K562 (cell line): ENCODE measurements around the gene ZNF774.

Experiments
- CBFB ChIP-seq: sonication (generic); formaldehyde crosslinking; IDR thresholded peaks from 2 replicates; pipeline ENCODE4 v1.4.0; 2020; ENCODE audit warnings: mild to moderate bottlenecking, missing genetic modification reagents
- ZNF57 ChIP-seq: fragments of 450-650 bp; formaldehyde crosslinking; IDR thresholded peaks from 2 replicates; pipeline ENCODE4 v1.4.0; 2020; ENCODE audit warnings: mild to moderate bottlenecking, moderate library complexity

- TF ChIP-seq ZNF57 (CRISPR knock-in tag) (no peak), CBFB (CRISPR knock-in tag) (no peak)
Measured at GRCh38 chr15:90322538-90322937, 29.5 kb upstream of the ZNF774 start.
